ENCODE data around the gene LMOD2. TPM values are rescaled to one million over a fixed set of nuclear protein-coding genes. Genes with fewer than 3 reads are reported as not detected.

LMOD2 gene
- total RNA-seq, 2 experiments from 2014 or later, result not detected

DNA sequence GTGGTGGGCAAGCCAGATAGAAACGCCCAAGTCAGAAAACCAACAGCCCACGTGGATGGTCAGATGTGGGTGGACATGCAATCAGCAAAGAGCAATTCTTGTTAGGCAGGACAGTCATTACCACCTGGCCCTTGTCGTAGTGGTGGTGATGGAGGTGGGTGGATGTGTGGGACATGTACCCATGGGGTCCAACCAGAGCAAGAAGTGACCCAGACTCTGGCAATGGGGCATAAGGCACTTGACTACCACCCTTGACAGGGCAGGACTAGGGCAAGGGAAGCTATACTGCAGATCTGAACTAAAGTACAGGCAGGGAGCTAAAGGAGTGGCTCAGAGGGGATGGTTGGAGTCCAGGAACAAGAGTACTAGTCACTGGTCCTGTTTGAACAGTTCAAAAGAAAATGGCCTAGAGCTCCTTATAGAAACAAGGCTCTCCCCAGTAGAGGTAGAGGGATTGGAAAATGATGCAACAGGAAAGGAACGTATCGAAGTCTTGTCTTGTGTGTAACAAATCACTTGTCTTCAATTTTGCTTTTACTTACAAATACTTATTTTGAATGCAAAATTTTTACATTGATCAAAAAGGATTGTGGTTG lies 17.6 kb downstream of the LMOD2 start:
- Mint-ChIP-seq H3K4me3 (no peak overlapping the region), H3K36me3 (ENCODE audit: low read depth) (no peaks in the 10 kb centered on the region), H3K9me3 (peaks cover 4% of the 10 kb centered on the region), H3K27ac (no peak overlapping the region), H3K4me1 (ENCODE audit: low read depth) (no peaks in the 10 kb centered on the region), H3K27me3 (no peaks in the 10 kb centered on the region)
- Histone ChIP-seq H3K36me3 (ENCODE audit: insufficient read depth, low read length) (no peaks in the 10 kb centered on the region), H3K27me3 (ENCODE audit: control insufficient read depth in 1 of 2, insufficient read depth in 2 of 2, low read length in 2 of 2) (no peaks in the 10 kb centered on the region), H3K4me1 (ENCODE audit: insufficient read depth, low read length) (no peaks in the 10 kb centered on the region), H3K9me3 (ENCODE audit: control insufficient read depth in 1 of 2, insufficient read depth in 1 of 2, low read length in 2 of 2) (no peaks in the 10 kb centered on the region), H3K4me3 (ENCODE audit: low read length) (no peak overlapping the region), H3K27ac (ENCODE audit: low read depth in 1 of 2, low read length in 2 of 2) (no peak overlapping the region)
- no peak for ATAC-seq (ENCODE audit: poor library complexity)
- DNase-seq, result no peak
- TF ChIP-seq, protein P1, sequence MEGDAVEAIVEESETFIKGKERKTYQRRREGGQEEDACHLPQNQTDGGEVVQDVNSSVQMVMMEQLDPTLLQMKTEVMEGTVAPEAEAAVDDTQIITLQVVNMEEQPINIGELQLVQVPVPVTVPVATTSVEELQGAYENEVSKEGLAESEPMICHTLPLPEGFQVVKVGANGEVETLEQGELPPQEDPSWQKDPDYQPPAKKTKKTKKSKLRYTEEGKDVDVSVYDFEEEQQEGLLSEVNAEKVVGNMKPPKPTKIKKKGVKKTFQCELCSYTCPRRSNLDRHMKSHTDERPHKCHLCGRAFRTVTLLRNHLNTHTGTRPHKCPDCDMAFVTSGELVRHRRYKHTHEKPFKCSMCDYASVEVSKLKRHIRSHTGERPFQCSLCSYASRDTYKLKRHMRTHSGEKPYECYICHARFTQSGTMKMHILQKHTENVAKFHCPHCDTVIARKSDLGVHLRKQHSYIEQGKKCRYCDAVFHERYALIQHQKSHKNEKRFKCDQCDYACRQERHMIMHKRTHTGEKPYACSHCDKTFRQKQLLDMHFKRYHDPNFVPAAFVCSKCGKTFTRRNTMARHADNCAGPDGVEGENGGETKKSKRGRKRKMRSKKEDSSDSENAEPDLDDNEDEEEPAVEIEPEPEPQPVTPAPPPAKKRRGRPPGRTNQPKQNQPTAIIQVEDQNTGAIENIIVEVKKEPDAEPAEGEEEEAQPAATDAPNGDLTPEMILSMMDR (IDR thresholded peaks at IDR 0.05), result no peak
- ChIA-PET CTCF (no interaction called here), POLR2A (no interaction called here)
- intact Hi-C loops (cut with DNase I, micrococcal nuclease), result no loop called here

DNA sequence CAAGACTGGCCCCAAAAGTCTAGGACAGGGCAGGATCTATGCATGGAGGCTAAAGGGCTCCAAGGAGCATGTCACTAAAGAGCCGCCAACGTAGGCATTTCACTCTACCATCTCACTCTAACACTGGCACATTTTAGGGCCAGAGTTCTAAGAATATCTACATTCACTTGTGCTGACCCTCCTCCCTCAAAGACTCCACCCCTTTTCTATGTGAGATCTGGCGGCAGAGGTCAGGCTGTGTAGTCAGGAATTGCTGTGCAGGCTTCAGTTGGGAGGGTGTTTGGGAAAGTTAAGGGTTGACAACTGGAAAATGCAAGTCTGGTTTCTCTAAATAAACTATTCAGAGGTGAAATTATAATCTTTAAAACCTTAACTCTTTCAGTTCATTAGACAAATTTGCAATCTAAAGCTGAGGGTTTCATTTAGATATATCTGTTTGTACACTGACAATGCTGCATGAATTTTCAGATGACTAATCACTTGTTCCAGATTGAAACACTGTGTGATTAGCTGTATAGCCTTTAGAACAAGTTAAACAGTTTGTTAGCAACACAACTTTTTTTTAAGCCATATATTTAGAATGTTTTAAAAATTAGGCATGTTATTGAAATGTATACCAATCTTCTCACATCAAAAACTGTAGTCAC lies 18.2 kb downstream of the LMOD2 start:
- H3K4me1 ChIP-seq (ENCODE audit: insufficient read depth, low read length), result no peaks in the 10 kb centered on the region
- Mint-ChIP-seq H3K36me3 (ENCODE audit: low read depth) (no peaks in the 10 kb centered on the region), H3K4me1 (ENCODE audit: low read depth) (no peaks in the 10 kb centered on the region), H3K9me3 (peaks cover 4% of the 10 kb centered on the region), H3K4me3 (no peak overlapping the region), H3K27ac (no peak overlapping the region), H3K27me3 (no peaks in the 10 kb centered on the region)
- ChIA-PET CTCF (no interaction called here), POLR2A (interaction anchor here (1.0 kb wide), 1 partner anchor 9 kb away, joined by 3 read pairs; no protein-coding TSS in a partner anchor)
- H3K27me3 ChIP-seq (ENCODE audit: control insufficient read depth in 1 of 2, insufficient read depth in 2 of 2, low read length in 2 of 2), result no peaks in the 10 kb centered on the region
- no peaks in the 10 kb centered on the region for H3K36me3 ChIP-seq (ENCODE audit: insufficient read depth, low read length)
- no peak for DNase-seq
- no peak for ATAC-seq (ENCODE audit: poor library complexity)
- intact Hi-C loops (cut with DNase I, micrococcal nuclease), result no loop called here
- TF ChIP-seq, protein P1 (IDR thresholded peaks at IDR 0.05), result no peak
- H3K27ac ChIP-seq (ENCODE audit: low read depth in 1 of 2, low read length in 2 of 2), result no peak overlapping the region
- H3K4me3 ChIP-seq (ENCODE audit: low read length), result no peak overlapping the region
- H3K9me3 ChIP-seq (ENCODE audit: control insufficient read depth in 1 of 2, insufficient read depth in 1 of 2, low read length in 2 of 2), result no peaks in the 10 kb centered on the region

- Mint-ChIP-seq H3K9me3 (peaks cover 4% of the 10 kb centered on the region), H3K27me3 (no peaks in the 10 kb centered on the region), H3K4me3 (no peak overlapping the region), H3K4me1 (ENCODE audit: low read depth) (no peaks in the 10 kb centered on the region), H3K36me3 (ENCODE audit: low read depth) (peaks cover under 1% of the 10 kb centered on the region), H3K27ac (no peak overlapping the region)
- ChIA-PET CTCF (no interaction called here), POLR2A (interaction anchor here (1.0 kb wide), 1 partner anchor 10 kb away, joined by 3 read pairs; no protein-coding TSS in a partner anchor)
- Histone ChIP-seq H3K27me3 (ENCODE audit: control insufficient read depth in 1 of 2, insufficient read depth in 2 of 2, low read length in 2 of 2) (no peaks in the 10 kb centered on the region), H3K4me3 (ENCODE audit: low read length) (no peak overlapping the region), H3K36me3 (ENCODE audit: insufficient read depth, low read length) (peaks cover under 1% of the 10 kb centered on the region), H3K27ac (ENCODE audit: low read depth in 1 of 2, low read length in 2 of 2) (no peak overlapping the region), H3K9me3 (ENCODE audit: control insufficient read depth in 1 of 2, insufficient read depth in 1 of 2, low read length in 2 of 2) (no peaks in the 10 kb centered on the region), H3K4me1 (ENCODE audit: insufficient read depth, low read length) (no peaks in the 10 kb centered on the region)
- DNase-seq (no peak), ATAC-seq (ENCODE audit: poor library complexity) (no peak)
- TF ChIP-seq, protein P1 (IDR thresholded peaks at IDR 0.05), result no peak
- intact Hi-C loops (cut with DNase I, micrococcal nuclease), result no loop called here
Observed at GRCh38 chr7:123674399-123675180, 18.9 kb downstream of the LMOD2 start.
